GM12878 (cell line): ENCODE results near the gene MTHFD1L. TPM values are rescaled to one million over a fixed set of nuclear protein-coding genes. Genes with fewer than 3 reads are reported as not detected.
A peak's percentile ranks its signal among the peaks of the same experiment; 100 is the strongest.

Experiments used
- ATAC-seq: fragments of 200-7000 bp; cut with Tn5 transposase; 3 replicates; pipeline ENCODE4 v1.9.1; 2020; ENCODE audit warnings: mild to moderate bottlenecking, moderate library complexity
- BruUV-seq: library from RNA; stranded (reverse); fragments of 400-500 nt; replicated peaks from 2 replicates; lab custom pipeline; 2021; lab: Mats Ljungman, UMichigan
- CTCF ChIA-PET: fragments of 300-600 bp; sonication (Branson Sonifier 250); formaldehyde crosslinking; extraction: SDS; loops from one replicate; lab custom pipeline; 2021; ENCODE audit warnings: inconsistent platforms; lab: Yijun Ruan, JAX
- POLR2A ChIA-PET: fragments of 350-600 bp; formaldehyde crosslinking; extraction: SDS; loops from one replicate; lab custom pipeline; 2021; ENCODE audit warnings: inconsistent platforms; lab: Charles Lee
- RAD21 ChIA-PET: fragments of 300-600 bp; sonication (Branson Sonifier 250); formaldehyde crosslinking; loops from one replicate; lab custom pipeline; 2023; ENCODE audit warnings: antibody characterized with exemption; ENCODE audit not compliant: unreplicated experiment; lab: Charles Lee
- SMC1A ChIA-PET: fragments of 300-600 bp; sonication (Branson Sonifier 250); formaldehyde crosslinking; loops from one replicate; lab custom pipeline; 2023; ENCODE audit not compliant: unreplicated experiment, uncharacterized antibody; lab: Charles Lee
- DNase-seq: peaks from one replicate; pipeline ENCODE4 v3.0.0-alpha.2; 2011; ENCODE audit warnings: low read depth, low spot score
- FAIRE-seq: peaks from 3 replicates; lab custom pipeline; 2011; peaks lifted over from hg19 to GRCh38; lab: Jason Lieb, UNC
- H2AFZ ChIP-seq: 2 replicates; pipeline ENCODE4 v1.6.0; 2011; ENCODE audit warnings: low read depth, low read length, control low read depth; ENCODE audit not compliant: control insufficient read depth
- H3K27ac ChIP-seq: 2 replicates; pipeline ENCODE4 v1.5.1; 2011; ENCODE audit warnings: control low read depth; ENCODE audit not compliant: control insufficient read depth, insufficient read depth
- H3K27me3 ChIP-seq, 2 experiments: replicated peaks in 1 of 2; 2 replicates each; pipeline versions ENCODE4 v1.6.0 to v1.6.1; 2011; ENCODE audit warnings: low read length in 1 of 2; ENCODE audit not compliant: control insufficient read depth in 2 of 2, insufficient read depth in 2 of 2
- H3K36me3 ChIP-seq, 2 experiments: 2 replicates each; pipeline ENCODE4 v1.5.1; 2011; ENCODE audit warnings: low read length in 1 of 2; ENCODE audit not compliant: control insufficient read depth in 2 of 2, insufficient read depth in 2 of 2
- H3K4me1 ChIP-seq: 2 replicates; pipeline ENCODE4 v1.6.1; 2011; ENCODE audit warnings: mild to moderate bottlenecking, low read length, moderate library complexity, mixed read lengths; ENCODE audit not compliant: control insufficient read depth, insufficient read depth
- H3K4me2 ChIP-seq: 2 replicates; pipeline ENCODE4 v1.6.0; 2011; ENCODE audit warnings: control low read depth; ENCODE audit not compliant: control insufficient read depth, insufficient read depth
- H3K4me3 ChIP-seq: fragments of 200-600 bp; sonication (generic); 2 replicates; pipeline ENCODE4 v1.5.1; 2016
- H3K79me2 ChIP-seq: 2 replicates; pipeline ENCODE4 v1.6.0; 2011; ENCODE audit warnings: low read length; ENCODE audit not compliant: control insufficient read depth, insufficient read depth
- H3K9ac ChIP-seq: 2 replicates; pipeline ENCODE4 v1.8.0; 2011; ENCODE audit warnings: low read length, control low read depth, mixed read lengths; ENCODE audit not compliant: control insufficient read depth, insufficient read depth
- H3K9me3 ChIP-seq: replicated peaks from 3 replicates; pipeline ENCODE4 v1.5.1; 2011; ENCODE audit warnings: mild to moderate bottlenecking, low read length; ENCODE audit not compliant: control insufficient read depth, insufficient read depth
- H4K20me1 ChIP-seq: 2 replicates; pipeline ENCODE4 v1.6.0; 2011; ENCODE audit not compliant: control insufficient read depth, insufficient read depth
- CREM ChIP-seq: IDR thresholded peaks from 2 replicates; pipeline ENCODE4 v1.6.1; 2014; ENCODE audit warnings: antibody characterized with exemption, low read depth
- EED ChIP-seq: sonication (generic); IDR thresholded peaks from 2 replicates; pipeline ENCODE4 v1.6.1; 2016; ENCODE audit warnings: antibody characterized with exemption, low read depth
- ETV6 ChIP-seq, 2 experiments: fragments of 450-650 bp in 1 of 2; IDR thresholded peaks in 1 of 2; conservative IDR thresholded peaks in 1 of 2; 2 replicates each; pipeline ENCODE4 v1.6.1; 2014; ENCODE audit warnings: antibody characterized with exemption in 1 of 2, borderline replicate concordance in 1 of 2, low read depth in 1 of 2, mild to moderate bottlenecking in 1 of 2, moderate library complexity in 1 of 2
- FOXK2 ChIP-seq: fragments of 450-650 bp; IDR thresholded peaks from 2 replicates; pipeline ENCODE4 v1.6.1; 2017; ENCODE audit warnings: mild to moderate bottlenecking, moderate library complexity
- IKZF2 ChIP-seq, 2 experiments: fragments of 450-650 bp; IDR thresholded peaks; 2 replicates each; pipeline ENCODE4 v1.6.1; 2017; ENCODE audit warnings: mild to moderate bottlenecking in 2 of 2, moderate library complexity in 2 of 2
- MLLT1 ChIP-seq: fragments of 450-650 bp; IDR thresholded peaks from 2 replicates; pipeline ENCODE4 v1.6.1; 2016; ENCODE audit warnings: mild to moderate bottlenecking
- MXI1 ChIP-seq: fragments of 150-350 bp; IDR thresholded peaks from 2 replicates; pipeline ENCODE4 v1.6.1; 2011; ENCODE audit warnings: low read depth, mild to moderate bottlenecking, inconsistent platforms, low read length, improper control_type of control experiment
- NFIC ChIP-seq: IDR thresholded peaks from 2 replicates; pipeline ENCODE4 v1.6.1; 2012; ENCODE audit warnings: low read depth, mild to moderate bottlenecking, inconsistent platforms, low read length, moderate library complexity
- NFYB ChIP-seq: IDR thresholded peaks from 2 replicates; pipeline ENCODE4 v1.6.1; 2011; ENCODE audit warnings: low read depth, mild to moderate bottlenecking, low read length, improper control_type of control experiment, moderate library complexity; ENCODE audit not compliant: insufficient read depth
- PAX8 ChIP-seq: fragments of 450-650 bp; IDR thresholded peaks from 2 replicates; pipeline ENCODE4 v1.6.1; 2017; ENCODE audit warnings: mild to moderate bottlenecking, moderate library complexity
- RB1 ChIP-seq: fragments of 450-650 bp; formaldehyde crosslinking; IDR thresholded peaks from 2 replicates; pipeline ENCODE4 v1.6.1; 2017; ENCODE audit warnings: mild to moderate bottlenecking, borderline replicate concordance
- SPI1 ChIP-seq: IDR thresholded peaks from 2 replicates; pipeline ENCODE4 v1.6.1; 2011; ENCODE audit warnings: low read depth, mild to moderate bottlenecking, low read length, moderate library complexity, borderline replicate concordance; ENCODE audit not compliant: insufficient read depth
- STAT1 ChIP-seq: fragments of 450-650 bp; conservative IDR thresholded peaks from 2 replicates; pipeline ENCODE4 v1.6.1; 2014; ENCODE audit warnings: antibody characterized with exemption, mild to moderate bottlenecking
- TAF1 ChIP-seq: IDR thresholded peaks from 2 replicates; pipeline ENCODE4 v1.6.1; 2011; ENCODE audit warnings: mild to moderate bottlenecking, low read depth, low read length, borderline replicate concordance
- TCF3 ChIP-seq: IDR thresholded peaks from 2 replicates; pipeline ENCODE4 v1.6.1; 2012; ENCODE audit warnings: low read depth, mild to moderate bottlenecking, low read length, borderline replicate concordance; ENCODE audit not compliant: insufficient read depth
- WGBS: methylation state at CpG from one replicate; pipeline ENCODE4 v1.1.6; 2016; ENCODE audit warnings: low lambda C conversion rate; ENCODE audit not compliant: insufficient replicate concordance, insufficient coverage; ENCODE audit errors: missing lambda C conversion rate; 5-methylcytosine and 5-hydroxymethylcytosine counted together
- in situ Hi-C: fragments of 300-500 bp; cut with MboI; formaldehyde crosslinking; loops from 9 replicates; pipeline ENCODE4 v1.14.3; 2018; ENCODE audit warnings: mixed read lengths
- intact Hi-C: fragments of 100-400 bp; cut with micrococcal nuclease; formaldehyde crosslinking; loops from one replicate; pipeline ENCODE4 v1.14.2; 2022; ENCODE audit not compliant: unreplicated experiment
- polyA plus RNA-seq, 11 experiments: library from polyadenylated mRNA; depleted of rRNA in 4 of 11; unstranded in 6 of 11; stranded (reverse) in 5 of 11; fragments of >200 nt; fragmentation: Nextera tagmentation in 4 of 11; fragmentation: Illumina TruSeq in 1 of 11; extraction: Ambion mirVana in 4 of 11; extraction: Trizol in 1 of 11; gene quantifications; 1 replicate in 1 of 11; 2 replicates in 10 of 11; pipeline versions ENCODE4 v1.2.1 to v1.2.3, GENCODE V29; 2011 to 2016; ENCODE audit warnings: inconsistent platforms in 2 of 11, missing spikeins in 2 of 11, low read depth in 1 of 11
- total RNA-seq, 4 experiments: library from RNA; depleted of rRNA in 3 of 4; stranded (reverse); fragments of >200 nt in 3 of 4; fragmentation: Illumina TruSeq in 1 of 4; extraction: Trizol in 1 of 4; gene quantifications; 2 replicates each; pipeline versions ENCODE4 v1.2.1 to v1.2.3, GENCODE V29; 2013 to 2021
- TF ChIP-seq, protein P1 (sequence below): fragments of 450-650 bp; IDR thresholded peaks from 2 replicates; pipeline ENCODE4 v1.6.1; 2016; ENCODE audit warnings: mild to moderate bottlenecking
- TF ChIP-seq, protein P2 (sequence below), 3 experiments: IDR thresholded peaks in 2 of 3; conservative IDR thresholded peaks in 1 of 3; 2 replicates each; pipeline ENCODE4 v1.5.1; 2011; ENCODE audit warnings: low read depth in 3 of 3, low read length in 3 of 3, mild to moderate bottlenecking in 3 of 3, control low read depth in 2 of 3, moderate library complexity in 2 of 3, inconsistent platforms in 1 of 3, mixed read lengths in 1 of 3; ENCODE audit not compliant: control insufficient read depth in 2 of 3, insufficient read depth in 1 of 3; ENCODE audit errors: extremely low read depth in 1 of 3

Gene MTHFD1L
- total and polyA plus RNA-seq, 10 of the 15 experiments (the other 5 are each of a cell fraction or from before 2014, with no cell fraction given): 11.7 to 75.5 (median 28.8) TPM

- ChIA-PET CTCF (interaction anchor here (1.0 to 16.6 kb wide), 3 partner anchors 11 to 426 kb away, joined by 3 to 369 read pairs (median 3); no protein-coding TSS in a partner anchor), POLR2A (no interaction called here), RAD21 (no interaction called here), SMC1A (interaction anchor here (0.8 kb wide), 2 partner anchors 9 to 32 kb away, joined by 3 to 4 read pairs; no protein-coding TSS in a partner anchor)
- H3K4me2 ChIP-seq: peak overlapping the region; percentile 45
- WGBS: 39% methylated on average over 11 of the region's 11 CpGs
- DNase-seq (peak; percentile 40), FAIRE-seq (no peak), ATAC-seq (peak; percentile 22)
- no peak overlapping the region for H2AFZ ChIP-seq
- H3K79me2 ChIP-seq: peaks cover 1% of the 10 kb centered on the region; the same call in 1 of the 2 replicates
- peak overlapping the region; percentile 17 for H3K27ac ChIP-seq
- H3K4me3 ChIP-seq: no peak overlapping the region
- no peaks in the 10 kb centered on the region for H3K9me3 ChIP-seq
- H3K9ac ChIP-seq: no peak overlapping the region
- no peaks in the 10 kb centered on the region for H3K27me3 ChIP-seq
- in situ Hi-C loops: no loop called here
- H3K36me3 ChIP-seq: peaks cover 0 to 4% of the 10 kb centered on the region in 2 experiments; a peak in 3 of 4 replicates
- H3K4me1 ChIP-seq: peaks cover 42% of the 10 kb centered on the region
- BruUV-seq: no TSS peak
- intact Hi-C loops: loop anchor here (10.0 kb wide), 1 partner anchor 556 kb away; the partner anchor contains the start of gene RMND1
- no peaks in the 10 kb centered on the region for H4K20me1 ChIP-seq
- no peak for TF ChIP-seq TAF1
- TF ChIP-seq ETV6 (conservative IDR thresholded peaks at IDR 0.05 in 1 of 2, IDR thresholded peaks at IDR 0.05 in 1 of 2; ENCODE audit: borderline replicate concordance in 1 of 2, low read depth in 1 of 2): peak in 1 of 2 experiments; percentile 31; a peak in 1 of 4 replicates
- no peak for TF ChIP-seq CREM
- no peak for TF ChIP-seq MLLT1
- no peak for TF ChIP-seq TCF3
- TF ChIP-seq STAT1: no peak
- 0 out of 2 replicates have a peak, but pooled peaks have one; percentile 41 for TF ChIP-seq EED
- peak; percentile 47; the same call in 1 of the 2 replicates for TF ChIP-seq SPI1
- TF ChIP-seq PAX8: no peak
- no peak for TF ChIP-seq MXI1
- no peak for TF ChIP-seq NFYB
- TF ChIP-seq, protein P1, sequence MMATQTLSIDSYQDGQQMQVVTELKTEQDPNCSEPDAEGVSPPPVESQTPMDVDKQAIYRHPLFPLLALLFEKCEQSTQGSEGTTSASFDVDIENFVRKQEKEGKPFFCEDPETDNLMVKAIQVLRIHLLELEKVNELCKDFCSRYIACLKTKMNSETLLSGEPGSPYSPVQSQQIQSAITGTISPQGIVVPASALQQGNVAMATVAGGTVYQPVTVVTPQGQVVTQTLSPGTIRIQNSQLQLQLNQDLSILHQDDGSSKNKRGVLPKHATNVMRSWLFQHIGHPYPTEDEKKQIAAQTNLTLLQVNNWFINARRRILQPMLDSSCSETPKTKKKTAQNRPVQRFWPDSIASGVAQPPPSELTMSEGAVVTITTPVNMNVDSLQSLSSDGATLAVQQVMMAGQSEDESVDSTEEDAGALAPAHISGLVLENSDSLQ: no peak
- TF ChIP-seq, protein P2, sequence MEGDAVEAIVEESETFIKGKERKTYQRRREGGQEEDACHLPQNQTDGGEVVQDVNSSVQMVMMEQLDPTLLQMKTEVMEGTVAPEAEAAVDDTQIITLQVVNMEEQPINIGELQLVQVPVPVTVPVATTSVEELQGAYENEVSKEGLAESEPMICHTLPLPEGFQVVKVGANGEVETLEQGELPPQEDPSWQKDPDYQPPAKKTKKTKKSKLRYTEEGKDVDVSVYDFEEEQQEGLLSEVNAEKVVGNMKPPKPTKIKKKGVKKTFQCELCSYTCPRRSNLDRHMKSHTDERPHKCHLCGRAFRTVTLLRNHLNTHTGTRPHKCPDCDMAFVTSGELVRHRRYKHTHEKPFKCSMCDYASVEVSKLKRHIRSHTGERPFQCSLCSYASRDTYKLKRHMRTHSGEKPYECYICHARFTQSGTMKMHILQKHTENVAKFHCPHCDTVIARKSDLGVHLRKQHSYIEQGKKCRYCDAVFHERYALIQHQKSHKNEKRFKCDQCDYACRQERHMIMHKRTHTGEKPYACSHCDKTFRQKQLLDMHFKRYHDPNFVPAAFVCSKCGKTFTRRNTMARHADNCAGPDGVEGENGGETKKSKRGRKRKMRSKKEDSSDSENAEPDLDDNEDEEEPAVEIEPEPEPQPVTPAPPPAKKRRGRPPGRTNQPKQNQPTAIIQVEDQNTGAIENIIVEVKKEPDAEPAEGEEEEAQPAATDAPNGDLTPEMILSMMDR (IDR thresholded peaks at IDR 0.05 in 2 of 3, conservative IDR thresholded peaks at IDR 0.05 in 1 of 3; ENCODE audit: control insufficient read depth in 2 of 3, extremely low read depth in 1 of 3, insufficient read depth in 1 of 3, low read depth in 3 of 3, low read length in 3 of 3): no peak
- TF ChIP-seq IKZF2 (IDR thresholded peaks at IDR 0.05): no peak
- TF ChIP-seq FOXK2: no peak
- TF ChIP-seq NFIC: no peak
- TF ChIP-seq RB1: no peak
Observed at GRCh38 chr6:150898399-150899170, 33.1 kb downstream of the MTHFD1L start.
